Measurements from ENCODE around the gene MINDY4. TPM values are rescaled to one million over a fixed set of nuclear protein-coding genes. Genes with fewer than 3 reads are reported as not detected.

Gene MINDY4
- total RNA-seq, 1 donor from 2014 or later, result 3.8 TPM

GRCh38 chr7:30790356-30790755 lies 19.1 kb downstream of the MINDY4 start:
- Histone ChIP-seq H3K36me3 (peaks cover 36% of the 10 kb centered on the region), H3K27me3 (ENCODE audit: low read depth) (no peaks in the 10 kb centered on the region), H3K9me3 (replicated peaks) (no peaks in the 10 kb centered on the region), H3K4me1 (peaks cover 16% of the 10 kb centered on the region), H3K27ac (replicated peaks) (no peak overlapping the region), H3K4me3 (no peak overlapping the region)
- TF ChIP-seq, protein P1, sequence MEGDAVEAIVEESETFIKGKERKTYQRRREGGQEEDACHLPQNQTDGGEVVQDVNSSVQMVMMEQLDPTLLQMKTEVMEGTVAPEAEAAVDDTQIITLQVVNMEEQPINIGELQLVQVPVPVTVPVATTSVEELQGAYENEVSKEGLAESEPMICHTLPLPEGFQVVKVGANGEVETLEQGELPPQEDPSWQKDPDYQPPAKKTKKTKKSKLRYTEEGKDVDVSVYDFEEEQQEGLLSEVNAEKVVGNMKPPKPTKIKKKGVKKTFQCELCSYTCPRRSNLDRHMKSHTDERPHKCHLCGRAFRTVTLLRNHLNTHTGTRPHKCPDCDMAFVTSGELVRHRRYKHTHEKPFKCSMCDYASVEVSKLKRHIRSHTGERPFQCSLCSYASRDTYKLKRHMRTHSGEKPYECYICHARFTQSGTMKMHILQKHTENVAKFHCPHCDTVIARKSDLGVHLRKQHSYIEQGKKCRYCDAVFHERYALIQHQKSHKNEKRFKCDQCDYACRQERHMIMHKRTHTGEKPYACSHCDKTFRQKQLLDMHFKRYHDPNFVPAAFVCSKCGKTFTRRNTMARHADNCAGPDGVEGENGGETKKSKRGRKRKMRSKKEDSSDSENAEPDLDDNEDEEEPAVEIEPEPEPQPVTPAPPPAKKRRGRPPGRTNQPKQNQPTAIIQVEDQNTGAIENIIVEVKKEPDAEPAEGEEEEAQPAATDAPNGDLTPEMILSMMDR (IDR thresholded peaks at IDR 0.05; ENCODE audit: borderline replicate concordance), result no peak
- no peak for DNase-seq
- intact Hi-C loops (cut with micrococcal nuclease), result no loop called here

DNA sequence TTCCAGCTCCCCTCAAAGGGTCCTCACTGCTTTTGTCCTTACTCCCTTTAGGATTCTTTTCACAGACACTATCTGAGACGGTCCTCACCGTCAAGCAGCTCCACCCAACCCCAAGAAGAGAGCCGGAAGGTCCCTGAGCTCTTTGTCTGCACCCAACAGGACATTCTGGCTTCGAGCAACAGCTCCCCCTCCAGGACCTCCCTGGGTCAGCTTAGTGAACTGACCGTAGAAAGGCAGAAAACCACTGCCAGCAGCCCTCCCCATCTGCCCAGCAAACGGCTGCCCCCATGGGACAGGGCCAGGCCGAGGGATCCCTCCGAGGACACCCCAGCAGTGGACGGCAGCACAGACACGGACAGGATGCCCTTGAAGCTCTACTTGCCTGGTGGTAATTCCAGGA lies 19.9 kb downstream of the MINDY4 start:
- DNase-seq, result no peak
- Histone ChIP-seq H3K27ac (replicated peaks) (no peak overlapping the region), H3K4me1 (peaks cover 21% of the 10 kb centered on the region), H3K4me3 (no peak overlapping the region), H3K27me3 (ENCODE audit: low read depth) (no peaks in the 10 kb centered on the region), H3K9me3 (replicated peaks) (no peaks in the 10 kb centered on the region), H3K36me3 (peaks cover 32% of the 10 kb centered on the region)
- TF ChIP-seq, protein P1 (IDR thresholded peaks at IDR 0.05; ENCODE audit: borderline replicate concordance), result peak; percentile 53
- intact Hi-C loops (cut with micrococcal nuclease), result no loop called here

- intact Hi-C loops (cut with micrococcal nuclease), result no loop called here
Measured at GRCh38 chr7:30795161-30795948, 24.1 kb downstream of the MINDY4 start.

GRCh38 chr7:30796105-30796869 lies 25.1 kb downstream of the MINDY4 start:
- H3K27ac ChIP-seq (replicated peaks), result peak overlapping the region; percentile 68
- intact Hi-C loops (cut with micrococcal nuclease), result no loop called here

More at GRCh38 chr7:30795161-30795948, 24.1 kb downstream of the MINDY4 start:
- Histone ChIP-seq H3K4me1 (peaks cover 48% of the 10 kb centered on the region), H3K27me3 (ENCODE audit: low read depth) (no peaks in the 10 kb centered on the region), H3K4me3 (no peak overlapping the region), H3K9me3 (replicated peaks) (no peaks in the 10 kb centered on the region), H3K36me3 (peaks cover 21% of the 10 kb centered on the region), H3K27ac (replicated peaks) (peak overlapping the region; percentile 68)
- DNase-seq, result no peak
- TF ChIP-seq, protein P1 (IDR thresholded peaks at IDR 0.05; ENCODE audit: borderline replicate concordance), result no peak

More at GRCh38 chr7:30796105-30796869, 25.1 kb downstream of the MINDY4 start:
- Histone ChIP-seq H3K9me3 (replicated peaks) (no peaks in the 10 kb centered on the region), H3K4me3 (no peak overlapping the region), H3K36me3 (peaks cover 20% of the 10 kb centered on the region), H3K27me3 (ENCODE audit: low read depth) (no peaks in the 10 kb centered on the region), H3K4me1 (peaks cover 58% of the 10 kb centered on the region)
- no peak for DNase-seq
- TF ChIP-seq, protein P1 (IDR thresholded peaks at IDR 0.05; ENCODE audit: borderline replicate concordance), result no peak
